Measurements from ENCODE around the gene ZNF526.

ZNF526 gene

DNA sequence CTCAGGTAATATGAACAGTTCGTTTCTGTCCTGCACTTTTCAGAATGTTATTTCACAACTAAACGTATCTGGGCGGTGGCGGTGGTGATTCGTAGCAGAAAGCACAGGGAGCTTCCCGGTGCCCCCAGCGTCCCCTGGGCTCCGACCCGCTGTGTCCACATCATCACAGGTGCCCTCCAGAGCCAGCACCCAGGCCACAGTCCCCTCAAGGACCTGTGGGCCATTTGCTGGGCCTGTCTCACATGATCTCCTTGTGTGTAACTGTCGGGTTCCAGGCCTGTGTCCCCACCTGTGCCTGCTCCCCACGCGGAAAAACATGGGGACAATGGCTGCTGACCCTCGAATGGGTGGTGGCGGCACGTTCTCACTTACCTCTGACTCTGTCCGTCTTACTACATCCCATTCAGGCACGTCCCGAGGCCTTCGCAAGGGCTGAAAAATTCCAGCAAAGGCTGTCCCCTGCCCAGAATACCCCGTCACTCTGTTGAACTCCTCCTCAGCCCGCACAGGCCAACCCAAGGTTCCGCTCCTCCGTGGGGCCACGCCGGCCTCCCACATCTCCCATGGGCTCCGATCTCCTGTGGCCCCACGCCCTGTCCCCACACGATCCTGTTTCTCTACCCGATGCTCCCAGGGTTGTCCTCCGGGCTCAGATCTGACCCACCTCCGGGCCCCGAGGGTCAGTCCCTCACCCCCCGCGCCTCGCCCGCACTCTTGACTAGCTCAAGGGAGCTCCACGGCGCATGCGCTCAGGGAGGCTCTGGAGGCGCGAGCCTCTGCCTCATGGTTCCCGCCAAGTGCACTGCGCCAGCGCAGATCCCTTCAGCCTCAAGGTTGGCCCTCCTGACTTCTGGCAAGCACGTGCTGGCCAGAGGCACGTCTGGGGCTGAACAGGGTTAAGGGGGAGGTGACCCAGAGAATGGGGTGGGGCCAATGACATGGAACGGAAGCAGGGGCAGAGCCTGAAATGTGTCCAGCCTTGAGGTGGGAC is 23.8 kb upstream of the ZNF526 start:
- DNase-seq = no peak

- DNase-seq = no peak
These were observed 22.7 kb upstream of the ZNF526 start for GRCh38 chr19:42197375-42197817.

DNA sequence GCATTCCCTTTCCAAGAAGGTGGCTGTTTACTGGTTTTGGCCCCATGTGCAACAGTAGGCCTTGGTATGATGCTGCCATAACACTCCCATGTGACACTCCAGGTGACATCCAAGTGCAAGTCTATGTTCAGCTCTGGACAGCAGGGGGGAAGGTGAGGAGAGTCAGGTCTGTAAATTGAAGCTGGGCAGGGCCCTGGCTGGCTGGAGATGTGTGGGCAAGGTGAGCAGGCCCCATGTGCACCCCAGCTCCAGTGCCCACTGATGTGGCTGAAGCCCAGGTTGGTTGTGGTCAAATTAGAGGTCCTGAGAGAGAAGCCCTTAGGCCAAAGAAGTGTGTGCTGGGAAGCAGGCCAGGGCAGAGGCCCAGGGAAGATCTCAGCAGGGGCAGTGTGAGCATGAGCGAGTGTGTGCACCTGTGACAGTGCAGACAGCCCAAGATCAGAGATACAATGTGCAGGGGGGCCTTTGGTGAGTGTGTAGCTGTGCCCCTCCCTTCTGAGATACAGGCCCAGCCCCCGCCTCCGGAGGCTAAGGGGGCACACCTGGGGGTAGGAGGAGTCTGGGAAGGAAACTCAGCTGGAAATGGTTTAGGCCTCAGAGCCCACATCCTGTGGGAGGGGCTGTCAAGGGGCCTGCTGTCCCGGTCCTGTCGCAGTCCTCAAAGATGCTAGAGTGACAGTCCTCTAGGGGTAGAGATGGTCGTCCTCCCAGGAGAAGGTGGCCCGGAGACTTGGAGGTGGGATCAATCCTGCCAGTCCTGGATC is 21.3 kb upstream of the ZNF526 start:
- no peak for DNase-seq

DNA sequence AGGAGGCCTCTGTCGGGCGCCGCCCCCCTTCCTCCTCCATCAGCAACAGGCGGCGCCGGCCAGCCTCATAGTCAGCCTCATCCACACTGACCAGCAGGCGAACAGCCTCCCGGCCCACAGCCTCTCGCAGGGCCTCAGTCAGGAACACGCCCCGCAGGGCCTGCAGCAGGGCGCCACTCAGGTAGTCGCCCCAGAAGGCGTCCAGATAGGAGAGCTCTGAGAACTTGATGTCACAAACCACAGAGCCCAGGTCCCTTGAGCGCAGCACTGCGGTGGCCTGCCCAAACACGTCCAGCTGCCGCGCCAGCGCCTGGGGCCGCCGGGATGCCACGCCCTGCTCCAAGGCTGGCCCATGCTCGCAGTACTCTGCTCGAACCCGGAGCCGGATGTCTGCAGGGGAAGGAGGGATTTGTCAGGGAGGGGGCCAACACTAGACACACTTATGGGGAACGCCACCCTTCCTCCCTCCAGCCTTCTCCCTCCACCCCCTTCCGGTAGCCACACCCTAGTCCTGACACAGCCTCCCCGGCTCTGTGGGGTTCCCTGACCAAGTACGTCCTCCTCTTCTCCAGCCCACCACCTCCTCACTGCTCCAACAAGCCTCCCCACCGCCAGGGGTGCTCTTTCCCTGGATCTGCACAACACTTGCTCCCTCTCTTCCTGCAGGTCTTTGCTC is 20.5 kb upstream of the ZNF526 start:
- no peak for DNase-seq

- DNase-seq = no peak
These were observed 19.9 kb upstream of the ZNF526 start for GRCh38 chr19:42200116-42200715.

GRCh38 chr19:42201489-42202289 is 18.4 kb upstream of the ZNF526 start:
- DNase-seq = peak in 16 of 56 donors; percentile 4 to 38 (median 18)

DNA sequence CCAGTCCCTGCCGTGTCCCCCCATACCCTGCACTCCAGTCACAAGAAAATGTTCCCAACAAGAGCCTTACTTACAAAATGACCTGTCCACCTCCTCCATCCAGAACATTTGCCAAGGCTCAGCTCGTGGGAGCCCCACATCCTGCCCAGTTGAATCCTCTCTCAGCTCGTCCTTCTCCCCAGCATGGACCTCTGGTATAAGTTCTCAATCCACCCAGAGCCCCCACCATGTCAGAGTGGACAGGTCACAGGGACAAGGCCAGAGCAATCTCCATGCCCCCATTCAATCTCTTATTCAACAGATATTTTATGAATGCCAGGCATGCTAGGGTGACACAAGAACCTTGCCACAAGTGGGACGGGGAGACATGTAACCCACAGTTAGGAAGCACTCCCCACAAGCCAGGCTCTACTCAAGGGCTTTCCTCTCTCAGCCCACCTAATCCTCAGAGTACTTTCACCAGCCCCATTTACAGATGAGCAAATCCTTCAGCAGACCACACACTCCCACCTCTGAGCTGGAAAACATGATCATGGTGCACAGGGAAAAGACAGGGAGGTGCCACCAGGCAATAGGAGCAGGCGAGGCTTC is 17.7 kb upstream of the ZNF526 start:
- no peak for DNase-seq

GRCh38 chr19:42203700-42204099 is 16.4 kb upstream of the ZNF526 start:
- no peak for DNase-seq

- DNase-seq = no peak
These were observed 15.4 kb upstream of the ZNF526 start for GRCh38 chr19:42204664-42205063.

DNA sequence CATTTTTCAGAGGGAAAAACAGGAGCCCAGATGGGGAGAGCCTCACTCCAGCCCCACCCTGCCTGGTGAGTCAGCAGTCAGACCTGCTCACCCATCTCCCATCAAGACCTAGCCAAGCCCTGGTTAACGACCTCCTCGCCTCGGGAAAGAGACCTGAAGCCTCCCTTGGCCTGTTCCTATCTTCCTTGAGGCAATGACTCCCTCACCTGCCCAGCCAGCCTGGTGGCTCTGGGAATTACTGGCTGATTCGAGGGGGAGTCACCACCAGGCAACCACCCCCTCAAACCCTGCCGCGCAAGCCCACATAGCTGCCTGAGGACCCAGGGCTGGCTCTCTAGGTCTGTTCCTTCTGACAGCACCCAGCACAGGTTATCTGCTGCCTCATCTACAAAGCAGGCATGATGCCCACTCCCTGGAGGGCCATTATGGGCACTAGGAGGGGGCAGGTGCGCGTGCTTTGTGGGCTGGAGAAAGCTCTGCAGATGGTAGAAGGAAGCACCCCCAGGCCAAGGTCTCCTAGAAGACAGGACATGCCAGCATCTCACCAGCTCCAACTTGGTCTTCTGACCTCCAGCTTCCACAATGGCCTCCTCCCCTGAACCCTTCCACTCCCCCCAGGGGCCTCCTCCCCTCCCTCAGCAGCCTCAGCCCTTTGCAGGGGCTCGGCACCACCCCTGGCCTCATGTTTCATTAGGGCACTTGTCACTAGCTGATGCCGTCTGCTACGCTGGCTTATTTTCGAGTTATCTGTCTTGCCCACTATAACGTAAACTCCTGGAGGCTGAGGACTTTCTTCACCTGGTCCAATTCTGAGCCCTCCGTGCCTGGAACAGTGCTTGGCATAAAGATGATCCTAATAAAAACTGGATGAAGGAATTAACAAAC is 13.0 kb upstream of the ZNF526 start:
- DNase-seq = no peak

DNA sequence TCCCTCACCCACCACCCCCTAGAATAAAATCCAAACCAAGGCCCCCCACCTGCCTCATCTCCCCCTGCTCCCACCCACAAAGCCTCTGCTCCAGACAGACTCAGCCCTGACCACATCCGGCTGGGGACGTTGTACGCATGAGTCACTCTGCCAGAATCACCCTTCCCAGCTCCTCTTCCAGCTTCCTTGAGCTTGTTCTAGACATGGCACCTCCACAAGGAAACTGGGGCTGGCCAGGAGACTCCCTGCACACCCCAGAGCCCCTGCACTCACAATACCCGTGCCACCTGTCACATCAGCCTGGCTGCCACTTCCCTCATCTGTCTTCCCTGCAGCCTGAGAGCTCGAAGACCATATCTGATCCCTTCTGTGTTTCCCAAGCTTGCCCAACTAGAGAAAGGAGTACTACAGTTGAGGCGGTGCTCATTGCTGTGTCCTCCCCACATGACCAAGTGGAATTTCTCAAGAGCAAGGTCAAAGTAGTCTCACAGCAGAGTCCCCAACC is 12.3 kb upstream of the ZNF526 start:
- no peak for DNase-seq

DNA sequence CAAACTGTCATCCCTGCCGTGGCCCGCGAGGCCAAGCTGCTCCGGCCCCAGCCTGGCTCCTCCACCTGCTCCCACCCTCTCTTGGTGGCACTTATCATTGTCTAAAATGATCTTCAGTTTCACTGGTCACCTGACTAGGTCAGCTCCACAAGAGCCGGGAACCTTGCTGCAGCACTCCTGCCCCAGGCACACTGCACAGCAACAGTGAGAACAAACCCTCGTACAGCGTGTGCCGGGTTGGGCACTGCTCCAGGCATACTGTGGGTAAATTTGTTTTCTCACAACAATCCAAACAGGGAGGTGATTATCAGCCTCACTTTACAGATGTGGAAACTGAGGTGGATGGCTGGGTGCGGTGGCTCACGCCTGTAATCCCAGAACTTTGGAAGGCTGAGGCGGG is 11.5 kb upstream of the ZNF526 start:
- no peak for DNase-seq

DNA sequence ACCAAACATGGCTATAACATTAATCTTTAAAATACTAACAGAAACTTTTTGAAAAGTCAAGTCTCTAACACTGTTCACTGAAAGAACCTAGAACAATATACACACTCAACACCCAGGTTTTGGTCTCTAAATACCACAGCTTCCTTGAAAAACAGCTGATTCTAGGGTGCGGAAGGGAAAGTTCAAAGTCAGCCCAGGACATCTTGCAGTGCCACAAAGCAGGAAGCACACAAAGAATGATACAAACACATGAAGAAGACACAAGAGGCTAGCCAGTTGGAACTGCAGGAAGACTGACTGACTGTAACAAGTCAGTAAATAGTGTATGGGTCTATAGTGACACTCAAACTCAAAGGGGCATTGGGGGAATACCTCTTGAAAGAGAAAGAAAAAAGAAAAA is 7.2 kb upstream of the ZNF526 start:
- DNase-seq = no peak

- DNase-seq = no peak
These were observed 5.2 kb upstream of the ZNF526 start for GRCh38 chr19:42214810-42215485.

GRCh38 chr19:42216653-42217519 is 3.2 kb upstream of the ZNF526 start:
- peak in 27 of 56 donors; percentile 24 to 73 (median 52) for DNase-seq

DNA sequence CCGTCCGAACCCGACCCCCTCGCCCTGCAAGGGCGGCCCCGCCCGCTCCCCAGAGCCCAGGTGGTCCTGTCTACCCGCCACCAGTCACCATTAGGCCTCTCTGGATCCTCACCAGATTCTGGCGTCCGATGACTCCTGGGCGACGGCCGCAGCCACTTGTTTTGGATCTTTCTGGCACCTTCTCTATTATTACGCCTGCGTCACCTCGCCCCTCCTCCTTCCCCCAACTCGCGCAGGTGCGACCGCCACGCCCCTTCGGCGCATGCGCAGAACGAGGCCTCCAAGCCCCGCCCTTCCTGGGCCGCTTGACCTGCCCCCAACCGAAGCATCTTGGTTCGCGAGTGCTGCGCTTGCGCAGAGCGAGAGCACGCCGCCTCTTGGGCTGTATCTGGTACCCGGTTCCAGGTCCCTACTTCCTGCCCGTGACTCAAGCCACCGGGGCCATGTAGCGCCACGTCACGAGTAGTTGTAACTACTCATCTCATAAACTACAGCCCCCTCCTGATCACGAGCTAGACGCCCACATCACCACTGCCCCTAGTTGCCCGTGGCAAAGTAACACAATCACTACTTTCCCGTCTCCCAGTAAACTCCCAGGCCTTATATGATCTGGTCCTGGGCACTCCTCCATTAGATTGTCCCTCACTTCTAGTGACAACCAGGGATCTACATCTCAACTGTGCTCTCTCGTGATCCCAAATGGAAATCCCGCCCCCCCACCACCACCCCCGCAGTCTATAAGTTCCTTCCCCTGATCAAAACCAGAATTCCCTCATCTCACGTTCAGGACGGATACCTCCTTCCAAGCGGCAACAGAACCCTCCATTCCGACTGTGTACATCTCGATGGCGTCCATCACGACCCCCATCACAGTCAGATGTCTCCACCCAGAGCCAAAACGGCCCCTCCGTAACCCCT is 2.3 kb upstream of the ZNF526 start, which contains the start of gene DEDD2:
Gene DEDD2, minus strand, starts transcription at position 158 of the 918 bp plus-strand sequence. CDS start 670 bp downstream, outside the sequence.
- peak; percentile 42 to 99 (median 92) for DNase-seq

Data from amygdala (tissue), 56 donors.